H9 (cell line): ENCODE data around the gene ZCCHC7. TPM values are rescaled to one million over a fixed set of nuclear protein-coding genes. Genes with fewer than 3 reads are reported as not detected.

Source experiments
- DNase-seq: peaks from one replicate; pipeline ENCODE4 v3.0.0-alpha.2; 2017
- H2AFZ ChIP-seq: one replicate; pipeline ENCODE4 v1.6.1; 2013; ENCODE audit warnings: mild to moderate bottlenecking, low read length, control low read depth, moderate library complexity
- H2AK5ac ChIP-seq: 2 replicates; pipeline ENCODE4 v1.6.1; 2013; ENCODE audit warnings: low read length, control low read depth, mixed read lengths; ENCODE audit not compliant: insufficient read length
- H2BK120ac ChIP-seq: one replicate; pipeline ENCODE4 v1.6.1; 2013; ENCODE audit warnings: low read depth, mild to moderate bottlenecking, low read length, control low read depth, inconsistent platforms; ENCODE audit not compliant: poor library complexity, severe bottlenecking
- H2BK12ac ChIP-seq: 2 replicates; pipeline ENCODE4 v1.6.1; 2013; ENCODE audit warnings: low read length, control low read depth, mixed read lengths, low read depth; ENCODE audit not compliant: insufficient read length
- H2BK15ac ChIP-seq: 2 replicates; pipeline ENCODE4 v1.6.1; 2013; ENCODE audit warnings: low read depth, low read length, control low read depth
- H2BK20ac ChIP-seq: one replicate; pipeline ENCODE4 v1.6.1; 2013; ENCODE audit warnings: low read depth, mild to moderate bottlenecking, low read length, control low read depth, inconsistent platforms; ENCODE audit not compliant: poor library complexity, severe bottlenecking
- H2BK5ac ChIP-seq: 2 replicates; pipeline ENCODE4 v1.6.1; 2013; ENCODE audit warnings: low read length, control low read depth, mixed read lengths; ENCODE audit not compliant: insufficient read length
- H3K14ac ChIP-seq: 2 replicates; pipeline ENCODE4 v1.6.1; 2013; ENCODE audit warnings: low read length, control low read depth; ENCODE audit not compliant: insufficient read depth
- H3K18ac ChIP-seq: 2 replicates; pipeline ENCODE4 v1.6.1; 2013; ENCODE audit warnings: low read depth, mild to moderate bottlenecking, mixed read lengths, low read length, control low read depth; ENCODE audit not compliant: insufficient read length
- H3K23ac ChIP-seq: 2 replicates; pipeline ENCODE4 v1.6.1; 2013; ENCODE audit warnings: low read length, control low read depth, mixed read lengths, low read depth; ENCODE audit not compliant: insufficient read length
- H3K23me2 ChIP-seq: 2 replicates; pipeline ENCODE4 v1.6.1; 2013; ENCODE audit warnings: low read depth, mild to moderate bottlenecking, mixed read lengths, low read length, control low read depth; ENCODE audit not compliant: insufficient read length, poor library complexity, severe bottlenecking
- H3K27ac ChIP-seq: 2 replicates; pipeline ENCODE4 v1.5.1; 2013; ENCODE audit warnings: low read length, control low read depth, mixed read lengths, low read depth; ENCODE audit not compliant: insufficient read length
- H3K27me3 ChIP-seq: 2 replicates; pipeline ENCODE4 v1.6.1; 2013; ENCODE audit warnings: low read length, control low read depth, inconsistent platforms; ENCODE audit not compliant: insufficient read depth
- H3K4ac ChIP-seq: 2 replicates; pipeline ENCODE4 v1.6.1; 2013; ENCODE audit warnings: low read depth, mild to moderate bottlenecking, control low read depth, inconsistent platforms, low read length, moderate library complexity
- H3K4me1 ChIP-seq: 2 replicates; pipeline ENCODE4 v1.6.1; 2013; ENCODE audit warnings: low read length, control low read depth, inconsistent platforms; ENCODE audit not compliant: insufficient read depth
- H3K4me2 ChIP-seq: 2 replicates; pipeline ENCODE4 v1.6.1; 2013; ENCODE audit warnings: low read length, control low read depth, mixed read lengths; ENCODE audit not compliant: insufficient read length, insufficient read depth
- H3K56ac ChIP-seq: 2 replicates; pipeline ENCODE4 v1.6.1; 2013; ENCODE audit warnings: low read depth, mild to moderate bottlenecking, mixed read lengths, low read length, control low read depth; ENCODE audit not compliant: insufficient read length
- H3K79me1 ChIP-seq: 2 replicates; pipeline ENCODE4 v1.6.1; 2013; ENCODE audit warnings: low read depth, mild to moderate bottlenecking, moderate library complexity, low read length, control low read depth, inconsistent platforms; ENCODE audit not compliant: insufficient read depth, poor library complexity, severe bottlenecking
- H3K79me2 ChIP-seq: 2 replicates; pipeline ENCODE4 v1.6.1; 2013; ENCODE audit warnings: low read length, control low read depth, inconsistent platforms; ENCODE audit not compliant: insufficient read depth
- H3K9ac ChIP-seq: 2 replicates; pipeline ENCODE4 v1.6.1; 2013; ENCODE audit warnings: low read length, control low read depth, mixed read lengths; ENCODE audit not compliant: insufficient read length; ENCODE audit errors: extremely low read depth
- H3K9me3 ChIP-seq: one replicate; pipeline ENCODE4 v1.6.1; 2013; ENCODE audit warnings: low read depth, low read length, inconsistent platforms; ENCODE audit not compliant: control insufficient read depth
- H3T11ph ChIP-seq: one replicate; pipeline ENCODE4 v1.6.1; 2013; ENCODE audit warnings: mild to moderate bottlenecking, low read length, control low read depth, inconsistent platforms
- H4K20me1 ChIP-seq: one replicate; pipeline ENCODE4 v1.6.1; 2013; ENCODE audit not compliant: control insufficient read depth, insufficient read length, insufficient read depth
- H4K5ac ChIP-seq: 2 replicates; pipeline ENCODE4 v1.6.1; 2013; ENCODE audit warnings: low read depth, mild to moderate bottlenecking, mixed read lengths, low read length, control low read depth; ENCODE audit not compliant: insufficient read length
- H4K8ac ChIP-seq: replicated peaks from 2 replicates; pipeline ENCODE4 v1.6.1; 2013; ENCODE audit warnings: low read length, control low read depth, mixed read lengths, low read depth; ENCODE audit not compliant: insufficient read length
- H4K91ac ChIP-seq: 2 replicates; pipeline ENCODE4 v1.6.1; 2013; ENCODE audit warnings: low read depth, mild to moderate bottlenecking, moderate library complexity, mixed read lengths, low read length, control low read depth; ENCODE audit not compliant: insufficient read length
- H3K27ac Mint-ChIP-seq, 3 experiments: 2 replicates in 2 of 3; 3 replicates in 1 of 3; pipeline ENCODE4 v1.8.0; 2020 to 2021; ENCODE audit warnings: mixed read lengths in 3 of 3, mild to moderate bottlenecking in 1 of 3, moderate library complexity in 1 of 3
- H3K27me3 Mint-ChIP-seq: 2 replicates; pipeline ENCODE4 v1.8.0; 2021; ENCODE audit warnings: low read depth, mild to moderate bottlenecking, moderate library complexity, mixed read lengths
- H3K36me3 Mint-ChIP-seq, 3 experiments: 2 replicates in 2 of 3; 3 replicates in 1 of 3; pipeline ENCODE4 v1.8.0; 2020 to 2021; ENCODE audit warnings: low read depth in 3 of 3, mixed read lengths in 3 of 3; ENCODE audit not compliant: insufficient read depth in 1 of 3
- H3K4me1 Mint-ChIP-seq, 2 experiments: 2 replicates each; pipeline ENCODE4 v1.8.0; 2020; ENCODE audit warnings: mixed read lengths in 2 of 2
- H3K4me3 Mint-ChIP-seq, 2 experiments: 2 replicates in 1 of 2; 3 replicates in 1 of 2; pipeline ENCODE4 v1.8.0; 2020 to 2021; ENCODE audit warnings: mild to moderate bottlenecking in 2 of 2, mixed read lengths in 2 of 2, moderate library complexity in 1 of 2
- H3K9me3 Mint-ChIP-seq, 2 experiments: 2 replicates in 1 of 2; 3 replicates in 1 of 2; pipeline ENCODE4 v1.8.0; 2020; ENCODE audit warnings: mild to moderate bottlenecking in 2 of 2, mixed read lengths in 2 of 2, moderate library complexity in 1 of 2
- WGBS: extraction: QIAGEN DNeasy Blood & Tissue Kit; methylation state at CpG from one replicate; pipeline ENCODE4 v1.1.7; 2013; ENCODE audit warnings: missing lambda C conversion rate, low lambda C conversion rate, mixed read lengths; ENCODE audit not compliant: insufficient read length; ENCODE audit errors: extremely low coverage; 5-methylcytosine and 5-hydroxymethylcytosine counted together
- total RNA-seq: library from RNA; stranded (reverse); gene quantifications from 2 replicates; pipeline ENCODE4 v1.2.1, GENCODE V29; 2021
- TF ChIP-seq, protein P1 (sequence below): fragments of 200-600 bp; sonication (generic); conservative IDR thresholded peaks from 3 replicates; pipeline ENCODE4 v1.8.0; 2021; ENCODE audit warnings: antibody characterized with exemption, mild to moderate bottlenecking

Gene ZCCHC7
- total RNA-seq, 1 experiment from 2014 or later: 20.3 TPM

DNA sequence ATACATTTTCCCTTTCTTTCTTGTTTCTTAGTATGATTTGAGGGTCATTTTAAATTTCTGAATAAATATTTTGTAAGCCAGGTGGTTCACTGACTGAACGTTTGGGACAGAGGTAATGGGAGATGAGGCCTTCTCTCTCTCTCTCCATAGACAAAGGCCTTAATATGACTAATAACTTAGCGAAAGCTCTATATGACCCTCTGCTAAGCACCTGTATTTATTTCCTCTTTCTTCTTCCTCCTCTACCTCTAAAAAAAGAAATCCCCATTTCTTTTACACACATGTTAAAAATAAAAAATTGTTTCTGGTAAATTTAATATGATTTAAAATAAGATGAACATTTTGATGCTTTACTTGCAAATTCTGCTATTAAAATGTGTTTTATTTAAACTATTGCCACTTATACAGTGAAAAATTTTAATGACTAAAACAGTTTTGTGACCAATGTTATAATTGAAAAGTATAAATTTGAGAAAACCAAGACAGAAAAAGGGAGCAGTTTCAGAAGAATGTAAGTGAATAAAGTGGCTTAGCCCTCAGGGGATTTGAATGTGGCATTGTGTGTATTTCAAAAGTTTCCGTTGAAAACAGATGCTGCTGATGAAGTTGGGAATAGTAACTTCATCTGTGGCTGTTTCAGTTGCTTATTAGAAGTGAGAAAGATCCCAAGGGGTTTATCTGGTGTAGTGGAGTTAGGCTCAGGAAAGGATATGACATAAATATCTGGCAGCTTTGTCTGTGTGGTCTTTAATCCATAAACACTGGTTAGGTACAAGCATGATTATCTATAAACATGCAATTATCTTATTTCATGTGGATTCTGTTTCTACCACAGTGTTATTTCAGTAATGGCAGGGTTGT is 173.5 kb downstream of the ZCCHC7 start:
- TF ChIP-seq, protein P1, sequence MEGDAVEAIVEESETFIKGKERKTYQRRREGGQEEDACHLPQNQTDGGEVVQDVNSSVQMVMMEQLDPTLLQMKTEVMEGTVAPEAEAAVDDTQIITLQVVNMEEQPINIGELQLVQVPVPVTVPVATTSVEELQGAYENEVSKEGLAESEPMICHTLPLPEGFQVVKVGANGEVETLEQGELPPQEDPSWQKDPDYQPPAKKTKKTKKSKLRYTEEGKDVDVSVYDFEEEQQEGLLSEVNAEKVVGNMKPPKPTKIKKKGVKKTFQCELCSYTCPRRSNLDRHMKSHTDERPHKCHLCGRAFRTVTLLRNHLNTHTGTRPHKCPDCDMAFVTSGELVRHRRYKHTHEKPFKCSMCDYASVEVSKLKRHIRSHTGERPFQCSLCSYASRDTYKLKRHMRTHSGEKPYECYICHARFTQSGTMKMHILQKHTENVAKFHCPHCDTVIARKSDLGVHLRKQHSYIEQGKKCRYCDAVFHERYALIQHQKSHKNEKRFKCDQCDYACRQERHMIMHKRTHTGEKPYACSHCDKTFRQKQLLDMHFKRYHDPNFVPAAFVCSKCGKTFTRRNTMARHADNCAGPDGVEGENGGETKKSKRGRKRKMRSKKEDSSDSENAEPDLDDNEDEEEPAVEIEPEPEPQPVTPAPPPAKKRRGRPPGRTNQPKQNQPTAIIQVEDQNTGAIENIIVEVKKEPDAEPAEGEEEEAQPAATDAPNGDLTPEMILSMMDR: no peak
- H3K27me3 ChIP-seq: no peaks in the 10 kb centered on the region
- no peak overlapping the region for H4K91ac ChIP-seq
- H3K56ac ChIP-seq: no peak overlapping the region
- no peak overlapping the region for H2BK12ac ChIP-seq
- no peaks in the 10 kb centered on the region for H3K79me1 ChIP-seq
- Mint-ChIP-seq H3K4me3 (no peak overlapping the region), H3K9me3 (no peaks in the 10 kb centered on the region), H3K27me3 (no peaks in the 10 kb centered on the region), H3K36me3 (no peaks in the 10 kb centered on the region), H3K27ac (0 out of 7 replicates have a peak overlapping the region, but pooled peaks of 1 of the 3 experiments have one; percentile 20), H3K4me1 (peaks cover 8 to 11% of the 10 kb centered on the region in 2 experiments; a peak in 3 of 4 replicates)
- H2BK120ac ChIP-seq: no peak overlapping the region
- no peak overlapping the region for H2BK15ac ChIP-seq
- no peak overlapping the region for H3K18ac ChIP-seq
- H3K4me2 ChIP-seq: no peak overlapping the region
- H3K23me2 ChIP-seq: no peaks in the 10 kb centered on the region
- H3K9ac ChIP-seq: no peak overlapping the region
- H3K23ac ChIP-seq: no peak overlapping the region
- no peak overlapping the region for H3K4ac ChIP-seq
- H3K14ac ChIP-seq: no peak overlapping the region
- no peak overlapping the region for H2BK5ac ChIP-seq
- no peaks in the 10 kb centered on the region for H4K20me1 ChIP-seq
- no peaks in the 10 kb centered on the region for H3K79me2 ChIP-seq
- no peak overlapping the region for H4K8ac ChIP-seq
- H2BK20ac ChIP-seq: no peak overlapping the region
- H3K4me1 ChIP-seq: no peaks in the 10 kb centered on the region
- no peak overlapping the region for H2AK5ac ChIP-seq
- H3K27ac ChIP-seq: no peak overlapping the region
- no peaks in the 10 kb centered on the region for H3K9me3 ChIP-seq
- H3T11ph ChIP-seq: no peak overlapping the region
- H4K5ac ChIP-seq: no peak overlapping the region
- no peak overlapping the region for H2AFZ ChIP-seq
- WGBS: no CpG with 5 or more reads among the region's 3 CpGs
- DNase-seq: no peak
